Ovary (tissue), 9 donors: ENCODE results near the gene PDLIM7. TPM values are rescaled to one million over a fixed set of nuclear protein-coding genes. Genes with fewer than 3 reads are reported as not detected.

Source experiments
- DNase-seq, 5 donors: peaks; one replicate each; pipeline ENCODE4 v3.0.0-alpha.2; 2019 to 2020
- H3K27ac ChIP-seq, 2 donors: fragments of 200-600 bp; one replicate each; pipeline versions ENCODE4 v1.5.1 to v1.8.0; 2019 to 2022
- H3K27me3 ChIP-seq: fragments of 200-600 bp; one replicate; pipeline ENCODE4 v1.8.0; 2022
- H3K36me3 ChIP-seq: fragments of 200-600 bp; sonication (generic); one replicate; pipeline ENCODE4 v1.5.1; 2019
- H3K4me1 ChIP-seq: one replicate; pipeline ENCODE4 v1.8.1; 2013; ENCODE audit warnings: mild to moderate bottlenecking, moderate library complexity; ENCODE audit not compliant: insufficient read depth
- H3K4me3 ChIP-seq: fragments of 200-600 bp; sonication (generic); one replicate; pipeline ENCODE4 v1.5.1; 2017
- H3K9me3 ChIP-seq, 2 donors: fragments of 200-600 bp in 1 of 2; sonication (generic) in 1 of 2; one replicate each; pipeline versions ENCODE4 v1.5.1 to v1.8.1; 2013 to 2019; ENCODE audit warnings: mild to moderate bottlenecking in 1 of 2, moderate library complexity in 1 of 2
- EP300 ChIP-seq: sonication (generic); formaldehyde crosslinking; IDR thresholded peaks from one replicate; pipeline ENCODE4 v1.6.1; 2017; ENCODE audit warnings: antibody characterized with exemption
- POLR2A ChIP-seq: fragments of 450-650 bp; IDR thresholded peaks from one replicate; pipeline ENCODE4 v1.6.1; 2017; ENCODE audit warnings: antibody characterized with exemption, mild to moderate bottlenecking, moderate library complexity
- WGBS, 3 donors: extraction: QIAGEN DNeasy Blood & Tissue Kit in 1 of 3; methylation state at CpG; one replicate each; pipeline versions ENCODE4 v1.1.5 to v1.1.7; 2013 to 2017; 5-methylcytosine and 5-hydroxymethylcytosine counted together
- intact Hi-C, 4 donors: fragments of 100-400 bp; cut with DNase I; formaldehyde crosslinking; loops; one replicate each; pipeline versions ENCODE4 v1.11.0 to v1.15.1; 2022 to 2023
- polyA plus RNA-seq, 2 donors: library from polyadenylated mRNA; stranded (reverse); fragments of 200-250 nt in 1 of 2; fragments of 350-450 nt in 1 of 2; fragmentation: Illumina TruSeq in 1 of 2; extraction: RNeasy Lipid Tissue Mini Kit (QIAGEN cat#74804) in 1 of 2; gene quantifications; one replicate each; pipeline ENCODE4 v1.2.3, GENCODE V29; 2013 to 2014
- total RNA-seq, 7 donors: library from RNA; depleted of rRNA in 2 of 7; stranded (reverse); fragments of >200 nt in 2 of 7; fragmentation: NEBNext Ultra II Directional in 3 of 7; extraction: Animal tissue kit (Norgen Biotek cat#: 25700) in 3 of 7; gene quantifications; one replicate each; pipeline versions ENCODE4 v1.1.0 to v1.2.4, GENCODE V29; 2016 to 2023
- TF ChIP-seq, protein P1 (sequence below), 3 donors: fragments of 450-650 bp in 2 of 3; fragments of 200-600 bp in 1 of 3; IDR thresholded peaks; one replicate each; pipeline versions ENCODE4 v1.5.1 to v1.8.0; 2016 to 2022; ENCODE audit warnings: antibody characterized with exemption in 3 of 3, mild to moderate bottlenecking in 1 of 3
- donor health status: DM: no; HTN: no; CAD: no; lungs with moderate emphysema.
- donor health status: DM: no; HTN: no; CAD: no.
- donor health status: Bipolar disorder and iron deficiency.
- donor health status: DM: yes; HTN: yes; CAD: no.
- donor health status: DM: no; HTN: no; CAD: no.
- donor health status: DM: yes; HTN: yes; CAD: no.

Gene PDLIM7
- total and polyA plus RNA-seq, 9 donors = 25.7 to 243 (median 83.3) TPM

- peaks cover 13% of the 10 kb centered on the region for H3K4me1 ChIP-seq
- H3K4me3 ChIP-seq = no peak overlapping the region
- no peaks in the 10 kb centered on the region for H3K36me3 ChIP-seq
- intact Hi-C loops = loop anchor here in 1 of 4 donors (10.0 kb wide), 1 partner anchor 377 kb away; no protein-coding TSS in a partner anchor
- no peak for DNase-seq
- H3K27ac ChIP-seq = no peak overlapping the region
- H3K9me3 ChIP-seq = no peaks in the 10 kb centered on the region
- TF ChIP-seq, protein P1, sequence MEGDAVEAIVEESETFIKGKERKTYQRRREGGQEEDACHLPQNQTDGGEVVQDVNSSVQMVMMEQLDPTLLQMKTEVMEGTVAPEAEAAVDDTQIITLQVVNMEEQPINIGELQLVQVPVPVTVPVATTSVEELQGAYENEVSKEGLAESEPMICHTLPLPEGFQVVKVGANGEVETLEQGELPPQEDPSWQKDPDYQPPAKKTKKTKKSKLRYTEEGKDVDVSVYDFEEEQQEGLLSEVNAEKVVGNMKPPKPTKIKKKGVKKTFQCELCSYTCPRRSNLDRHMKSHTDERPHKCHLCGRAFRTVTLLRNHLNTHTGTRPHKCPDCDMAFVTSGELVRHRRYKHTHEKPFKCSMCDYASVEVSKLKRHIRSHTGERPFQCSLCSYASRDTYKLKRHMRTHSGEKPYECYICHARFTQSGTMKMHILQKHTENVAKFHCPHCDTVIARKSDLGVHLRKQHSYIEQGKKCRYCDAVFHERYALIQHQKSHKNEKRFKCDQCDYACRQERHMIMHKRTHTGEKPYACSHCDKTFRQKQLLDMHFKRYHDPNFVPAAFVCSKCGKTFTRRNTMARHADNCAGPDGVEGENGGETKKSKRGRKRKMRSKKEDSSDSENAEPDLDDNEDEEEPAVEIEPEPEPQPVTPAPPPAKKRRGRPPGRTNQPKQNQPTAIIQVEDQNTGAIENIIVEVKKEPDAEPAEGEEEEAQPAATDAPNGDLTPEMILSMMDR (IDR thresholded peaks at IDR 0.05) = no peak
- TF ChIP-seq EP300 = no peak
- TF ChIP-seq POLR2A = no peak
- 86 to 88% (median 88%) methylated on average over 52 to 54 of the region's 54 CpGs for WGBS, 3 donors
- no peaks in the 10 kb centered on the region for H3K27me3 ChIP-seq
Observed at GRCh38 chr5:177491983-177492746, 5.2 kb downstream of the PDLIM7 start.

DNA sequence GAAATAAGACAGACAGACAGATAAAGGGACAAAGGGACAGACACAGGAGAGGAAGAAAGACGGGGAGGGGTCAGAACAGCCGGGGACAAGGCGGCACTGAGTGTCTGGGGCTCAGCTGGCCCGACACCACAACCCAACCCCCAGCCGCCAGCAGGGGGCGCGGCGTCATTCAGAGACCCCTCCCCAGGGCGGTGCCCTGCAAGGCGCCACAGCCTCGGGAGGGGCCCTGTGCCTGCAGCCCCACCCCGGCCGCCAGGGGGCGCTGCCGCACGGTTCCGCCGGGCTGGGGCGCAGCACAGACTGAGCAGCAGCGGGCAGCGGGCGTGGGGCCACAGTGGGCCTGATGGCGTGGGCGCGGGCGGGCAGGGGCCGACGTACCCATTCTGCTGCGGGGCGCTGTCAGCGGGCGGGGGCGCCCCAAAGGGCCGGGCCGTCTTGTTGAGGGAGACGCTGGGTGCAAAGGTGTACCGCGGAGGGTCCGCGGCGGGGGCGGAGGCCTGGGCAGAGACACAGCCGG is 5.9 kb downstream of the PDLIM7 start:
- Histone ChIP-seq H3K36me3 (no peaks in the 10 kb centered on the region), H3K4me3 (no peak overlapping the region), H3K27me3 (no peaks in the 10 kb centered on the region), H3K9me3 (no peaks in the 10 kb centered on the region), H3K4me1 (peaks cover 13% of the 10 kb centered on the region), H3K27ac (no peak overlapping the region)
- 61 to 65% (median 64%) methylated on average over 28 to 43 of the region's 43 CpGs for WGBS, 3 donors
- TF ChIP-seq, protein P1 (IDR thresholded peaks at IDR 0.05) = peak in 2 of 3 donors; percentile 44 to 53
- TF ChIP-seq POLR2A = no peak
- intact Hi-C loops = loop anchor here in 1 of 4 donors (10.0 kb wide), 1 partner anchor 377 kb away; no protein-coding TSS in a partner anchor
- DNase-seq = peak in 2 of 5 donors; percentile 37 to 60

DNA sequence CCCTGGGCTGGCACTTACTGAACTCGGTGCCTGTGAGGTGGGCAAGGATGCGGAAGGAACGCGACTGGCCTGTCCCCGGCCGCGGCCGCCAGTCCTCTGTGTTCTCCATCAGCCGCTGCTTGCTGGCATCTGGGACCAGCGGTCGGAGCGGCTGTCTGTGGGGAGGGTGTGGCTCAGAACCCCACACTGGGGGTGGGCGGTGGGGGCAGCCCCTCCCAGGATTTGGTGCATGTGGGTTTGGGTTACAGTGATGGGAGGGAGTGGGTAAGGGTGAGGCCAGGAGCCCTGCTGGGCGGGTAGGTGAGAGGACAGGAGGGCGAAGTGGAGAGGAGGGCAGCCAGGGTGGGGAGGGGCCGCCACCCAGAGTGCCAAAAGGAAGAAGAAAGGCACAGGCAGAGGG is 6.4 kb downstream of the PDLIM7 start:
- Histone ChIP-seq H3K27ac (no peak overlapping the region), H3K9me3 (no peaks in the 10 kb centered on the region), H3K4me3 (no peak overlapping the region), H3K36me3 (no peaks in the 10 kb centered on the region), H3K27me3 (no peaks in the 10 kb centered on the region), H3K4me1 (peaks cover 13% of the 10 kb centered on the region)
- TF ChIP-seq EP300 = no peak
- WGBS, 3 donors = 84 to 88% (median 87%) methylated on average over 16 of the region's 16 CpGs
- intact Hi-C loops = loop anchor here in 1 of 4 donors (10.0 kb wide), 1 partner anchor 376 kb away; no protein-coding TSS in a partner anchor
- DNase-seq = no peak

GRCh38 chr5:177490311-177490991 is 7.0 kb downstream of the PDLIM7 start:
- no peak for DNase-seq
- H3K4me1 ChIP-seq = peaks cover 8% of the 10 kb centered on the region
- no peaks in the 10 kb centered on the region for H3K36me3 ChIP-seq
- no peak overlapping the region for H3K4me3 ChIP-seq
- intact Hi-C loops = loop anchor here in 1 of 4 donors (10.0 kb wide), 1 partner anchor 376 kb away; no protein-coding TSS in a partner anchor
- H3K27ac ChIP-seq = no peak overlapping the region
- WGBS, 3 donors = 76 to 81% (median 78%) methylated on average over 15 of the region's 15 CpGs
- no peaks in the 10 kb centered on the region for H3K27me3 ChIP-seq
- no peaks in the 10 kb centered on the region for H3K9me3 ChIP-seq
- TF ChIP-seq POLR2A = no peak
- no peak for TF ChIP-seq EP300

GRCh38 chr5:177489119-177489716 is 8.2 kb downstream of the PDLIM7 start:
- no peak for DNase-seq
- TF ChIP-seq, protein P1 (IDR thresholded peaks at IDR 0.05) = no peak
- TF ChIP-seq EP300 = no peak
- TF ChIP-seq POLR2A = no peak
- Histone ChIP-seq H3K27ac (no peak overlapping the region), H3K36me3 (no peaks in the 10 kb centered on the region), H3K27me3 (no peaks in the 10 kb centered on the region), H3K9me3 (no peaks in the 10 kb centered on the region), H3K4me1 (no peaks in the 10 kb centered on the region), H3K4me3 (no peak overlapping the region)
- intact Hi-C loops = no loop called here
- WGBS, 3 donors = 73 to 78% (median 74%) methylated on average over 26 of the region's 26 CpGs
